Measurements from ENCODE around the gene TTC23. TPM values are rescaled to one million over a fixed set of nuclear protein-coding genes. Genes with fewer than 3 reads are reported as not detected.

The TTC23 gene
- polyA plus RNA-seq, 4 donors = 28.5 to 34.9 (median 32.0) TPM

DNA sequence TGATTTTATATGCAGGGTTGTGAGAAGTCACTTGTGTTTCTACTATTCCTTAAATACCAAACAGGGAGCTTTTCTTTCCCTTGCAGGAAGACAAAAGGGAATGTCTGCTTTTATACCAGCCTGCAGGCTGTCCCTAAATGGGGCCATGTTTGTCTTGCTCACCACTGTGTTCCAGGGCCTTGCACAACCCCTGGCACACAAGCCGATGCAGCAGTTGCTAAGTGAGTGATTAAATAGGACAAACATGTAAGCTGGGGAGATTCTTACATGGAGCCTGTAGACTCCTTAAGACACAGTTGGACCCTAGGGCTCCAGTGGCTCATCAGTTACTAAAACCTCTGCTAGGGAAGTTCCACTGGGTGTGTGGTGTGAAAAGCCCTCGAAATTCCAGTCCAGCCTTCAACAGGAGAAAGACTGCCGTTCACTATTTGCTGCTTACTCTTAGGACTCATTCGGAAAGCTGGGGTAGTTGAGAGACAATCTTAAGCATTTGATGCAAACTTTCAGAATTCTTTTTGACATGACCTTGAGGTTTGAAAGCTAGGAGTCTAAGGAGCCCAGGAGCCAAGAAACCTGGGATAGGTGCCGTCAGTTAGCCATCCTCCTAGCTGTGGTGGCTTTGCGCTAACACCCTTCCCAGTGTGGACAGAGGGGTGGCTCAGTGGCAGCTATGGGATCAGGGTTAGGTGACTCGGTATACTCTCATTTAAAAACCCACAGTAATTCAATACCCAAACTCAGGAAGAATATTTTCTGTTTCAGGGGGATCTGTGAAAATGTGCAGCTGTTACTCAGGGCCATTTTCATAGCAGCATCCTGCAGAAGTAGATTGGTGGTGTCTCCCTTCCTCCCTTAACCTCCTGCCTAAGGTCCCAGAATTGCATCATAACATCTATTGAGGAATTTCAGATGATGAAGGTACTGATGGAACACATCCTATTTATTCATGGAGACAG is 105.4 kb downstream of the TTC23 start:
- no peak for DNase-seq (ENCODE audit: low read depth in 4 of 4, low spot score in 3 of 4)

DNA sequence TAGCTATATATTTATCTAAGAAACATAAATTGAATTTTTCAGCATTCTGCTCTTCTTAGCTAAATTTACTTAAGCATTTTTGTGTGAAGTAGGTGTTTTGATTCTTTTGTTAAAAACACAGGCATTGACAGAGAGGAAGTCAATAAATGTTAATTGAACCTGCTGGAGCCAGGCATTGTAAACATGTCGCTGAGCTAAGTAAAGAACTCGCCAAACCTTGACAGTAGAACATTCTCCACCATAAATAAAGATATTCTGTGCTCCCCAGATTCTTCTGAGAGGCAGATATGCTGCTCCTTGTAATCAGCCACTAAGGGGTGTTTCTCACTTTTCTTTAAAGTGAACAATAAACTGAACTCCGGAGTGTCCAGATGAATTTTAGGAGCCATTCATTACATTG is 106.1 kb downstream of the TTC23 start:
- no peak for DNase-seq (ENCODE audit: low read depth in 4 of 4, low spot score in 3 of 4)

DNA sequence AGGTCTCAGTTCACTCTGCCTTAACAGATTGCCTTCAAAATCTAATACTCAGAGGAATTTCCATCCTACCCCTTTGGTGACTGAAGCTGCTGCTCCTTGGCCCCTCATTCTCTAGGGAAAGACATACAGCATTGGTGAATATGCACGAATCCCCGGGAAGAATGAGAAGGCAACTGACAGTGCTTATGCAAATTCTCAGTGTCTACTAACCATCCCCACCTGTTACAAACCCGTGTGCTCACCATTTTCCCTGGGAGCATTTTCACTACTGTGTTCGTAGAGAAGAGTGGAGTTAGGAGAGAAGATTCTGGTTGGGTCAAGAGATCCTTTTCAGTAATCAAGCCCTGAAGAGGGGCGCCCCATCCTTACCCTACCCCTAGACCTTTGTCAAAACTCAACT is 106.8 kb downstream of the TTC23 start:
- no peak for DNase-seq (ENCODE audit: low read depth in 4 of 4, low spot score in 3 of 4)

DNA sequence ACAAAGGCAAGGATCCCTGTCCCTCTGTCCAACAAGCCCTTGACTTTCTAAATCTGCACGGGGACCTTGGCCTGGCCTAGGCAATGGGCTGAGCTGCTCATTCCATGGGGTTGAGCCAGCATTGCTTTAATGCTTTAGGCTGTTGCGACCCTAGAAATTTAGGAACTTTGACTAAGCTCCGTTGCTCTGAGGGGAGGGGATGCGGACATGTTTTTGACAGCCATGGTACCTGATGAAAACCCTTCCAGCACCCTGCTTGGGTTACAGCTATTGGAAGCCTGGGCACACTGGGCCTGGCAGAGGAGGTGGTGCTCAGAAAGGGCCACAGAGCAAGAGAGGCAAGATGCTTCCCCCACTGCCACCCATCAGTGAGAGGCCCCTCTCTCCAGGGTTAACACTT is 107.4 kb downstream of the TTC23 start:
- no peak for DNase-seq (ENCODE audit: low read depth in 4 of 4, low spot score in 3 of 4)

DNA sequence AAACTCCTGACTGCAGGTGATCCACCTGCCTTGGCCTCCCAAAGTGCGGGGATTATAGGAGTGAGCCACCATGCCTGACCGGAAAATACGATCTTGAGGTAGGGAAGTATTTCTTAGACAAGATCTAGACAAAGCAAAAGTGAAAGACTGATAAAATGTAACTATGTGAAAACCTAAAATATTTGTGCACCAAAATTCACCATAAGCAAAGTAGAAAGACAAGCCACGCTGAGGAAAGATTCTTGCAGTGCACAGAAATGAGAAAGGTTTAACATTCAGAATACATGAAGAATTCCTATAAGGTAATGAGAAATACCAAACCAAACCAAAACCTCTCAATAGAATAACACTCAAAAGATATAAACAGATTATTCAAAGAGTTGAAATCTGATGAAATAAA is 108.8 kb downstream of the TTC23 start:
- no peak for DNase-seq (ENCODE audit: low read depth in 4 of 4, low spot score in 3 of 4)

DNA sequence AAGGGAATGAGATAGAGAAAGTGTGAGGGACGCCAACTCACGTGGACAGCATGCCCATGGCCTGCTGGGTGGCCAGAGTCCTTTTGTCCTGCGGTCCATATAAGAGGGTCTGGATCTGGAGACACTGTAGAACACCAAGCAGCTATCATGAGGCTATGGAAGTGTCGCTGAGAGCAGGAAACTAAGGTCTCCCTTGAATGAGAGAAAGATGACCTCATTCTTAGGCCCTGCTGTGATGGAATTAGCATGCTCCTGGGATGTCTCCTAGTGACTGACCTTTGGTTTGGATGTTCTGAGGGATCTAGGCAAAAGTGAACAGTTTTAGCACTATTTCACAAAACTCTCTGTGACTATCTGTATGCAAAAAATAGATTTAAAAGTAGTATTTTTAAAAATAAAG is 110.1 kb downstream of the TTC23 start:
- no peak for DNase-seq (ENCODE audit: low read depth in 4 of 4, low spot score in 3 of 4)

DNA sequence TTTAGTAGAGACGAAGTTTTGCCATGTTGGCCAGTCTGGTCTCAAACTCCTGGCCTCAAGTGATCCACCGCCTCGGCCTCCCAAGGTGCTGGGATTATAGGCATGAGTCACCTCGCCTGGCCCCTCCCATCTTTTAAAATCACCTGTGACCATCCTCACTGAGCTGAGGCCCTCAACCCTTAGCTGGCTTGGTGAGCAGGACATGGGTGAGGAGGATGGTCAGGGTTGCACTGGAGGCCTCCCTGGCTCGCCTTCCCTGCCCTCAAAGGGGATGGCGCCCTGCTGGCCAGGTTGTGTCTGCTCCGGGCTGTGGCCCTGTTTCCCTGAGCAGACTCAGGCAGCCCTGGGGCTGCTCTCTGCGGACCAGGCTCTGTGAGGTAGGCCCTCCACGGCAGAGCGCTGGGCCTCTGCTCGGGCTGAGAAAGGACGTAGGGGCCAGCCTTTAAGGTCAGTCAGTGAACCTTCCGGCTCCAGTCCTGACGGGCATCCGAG is 110.8 kb downstream of the TTC23 start:
- no peak for DNase-seq (ENCODE audit: low read depth in 4 of 4, low spot score in 3 of 4)

DNA sequence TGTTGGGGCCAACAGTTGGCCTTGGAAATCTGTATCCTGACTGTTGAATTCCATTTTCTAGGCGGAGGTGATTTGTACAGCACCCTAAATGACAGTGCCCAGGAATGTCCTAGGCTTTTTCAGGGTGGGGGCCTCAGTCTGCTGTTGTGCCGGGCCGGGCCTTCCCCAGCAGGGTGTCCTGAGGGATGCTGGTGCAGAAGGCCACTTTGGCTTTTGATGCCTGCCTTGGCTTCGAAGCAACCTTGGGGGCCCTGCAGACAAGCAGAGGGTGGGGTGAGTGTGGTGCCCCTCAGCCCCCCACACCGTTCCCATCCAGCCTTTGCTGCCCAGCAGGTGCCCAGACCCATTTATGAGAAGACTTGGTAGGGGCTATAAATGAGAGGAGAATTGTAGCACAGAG is 111.5 kb downstream of the TTC23 start:
- DNase-seq (ENCODE audit: low read depth in 4 of 4, low spot score in 3 of 4) = no peak

DNA sequence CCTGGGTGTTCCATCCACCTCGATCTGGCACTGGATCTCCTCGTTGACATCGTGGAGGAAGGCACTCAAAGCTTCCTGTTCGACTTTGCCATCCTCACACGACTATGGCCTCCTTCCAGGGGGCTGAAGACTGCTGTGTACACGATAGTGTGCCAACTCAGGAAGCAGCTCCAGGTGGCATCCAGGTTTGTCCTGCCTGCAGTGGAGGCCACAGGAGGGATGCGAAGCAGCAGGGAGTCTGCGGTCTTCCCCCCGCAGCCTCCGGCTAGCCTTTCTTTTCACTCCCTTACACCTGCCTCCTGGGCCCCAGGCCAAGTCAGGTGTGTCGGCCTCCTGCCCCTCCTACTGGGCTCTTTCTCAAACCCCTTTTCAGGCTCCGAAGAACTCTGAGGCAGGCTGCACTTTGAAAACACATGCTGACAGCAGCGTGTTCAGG is 112.3 kb downstream of the TTC23 start:
- no peak for DNase-seq (ENCODE audit: low read depth in 4 of 4, low spot score in 3 of 4)

DNA sequence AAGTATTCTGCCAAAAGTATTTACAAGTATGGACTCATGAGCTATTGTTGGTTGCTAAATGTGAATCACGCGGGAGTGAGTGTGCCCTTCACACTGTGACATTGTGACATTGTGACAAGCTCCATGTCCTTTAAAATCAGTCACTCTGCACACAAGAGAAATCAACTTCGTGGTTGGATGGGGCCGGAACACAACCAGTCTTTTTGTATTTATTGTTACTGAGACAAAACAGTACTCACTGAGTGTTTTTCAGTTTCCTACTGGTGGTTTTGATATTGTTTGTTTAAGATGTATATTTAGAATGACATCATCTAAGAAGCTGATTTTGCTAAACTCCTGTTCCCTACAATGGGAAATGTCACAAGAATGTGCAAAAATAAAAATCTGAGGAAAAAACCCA is 114.2 kb downstream of the TTC23 start:
- DNase-seq (ENCODE audit: low read depth in 4 of 4, low spot score in 3 of 4) = no peak

DNA sequence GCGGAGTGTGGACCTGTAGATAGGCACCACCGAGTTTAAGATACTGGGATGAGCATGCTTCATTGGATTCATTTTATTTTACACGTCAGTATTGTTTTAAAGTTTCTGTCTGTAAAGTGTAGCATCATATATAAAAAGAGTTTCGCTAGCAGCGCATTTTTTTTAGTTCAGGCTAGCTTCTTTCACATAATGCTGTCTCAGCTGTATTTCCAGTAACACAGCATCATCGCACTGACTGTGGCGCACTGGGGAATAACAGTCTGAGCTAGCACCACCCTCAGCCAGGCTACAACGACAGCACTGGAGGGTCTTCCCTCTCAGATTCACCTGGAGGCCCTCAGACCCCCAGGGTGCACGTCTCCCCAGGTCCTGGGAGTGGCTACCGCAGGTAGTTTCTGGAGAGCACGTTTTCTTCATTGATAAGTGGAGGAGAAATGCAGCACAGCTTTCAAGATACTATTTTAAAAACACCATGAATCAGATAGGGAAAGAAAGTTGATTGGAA is 115.0 kb downstream of the TTC23 start:
- no peak for DNase-seq (ENCODE audit: low read depth in 4 of 4, low spot score in 3 of 4)

DNA sequence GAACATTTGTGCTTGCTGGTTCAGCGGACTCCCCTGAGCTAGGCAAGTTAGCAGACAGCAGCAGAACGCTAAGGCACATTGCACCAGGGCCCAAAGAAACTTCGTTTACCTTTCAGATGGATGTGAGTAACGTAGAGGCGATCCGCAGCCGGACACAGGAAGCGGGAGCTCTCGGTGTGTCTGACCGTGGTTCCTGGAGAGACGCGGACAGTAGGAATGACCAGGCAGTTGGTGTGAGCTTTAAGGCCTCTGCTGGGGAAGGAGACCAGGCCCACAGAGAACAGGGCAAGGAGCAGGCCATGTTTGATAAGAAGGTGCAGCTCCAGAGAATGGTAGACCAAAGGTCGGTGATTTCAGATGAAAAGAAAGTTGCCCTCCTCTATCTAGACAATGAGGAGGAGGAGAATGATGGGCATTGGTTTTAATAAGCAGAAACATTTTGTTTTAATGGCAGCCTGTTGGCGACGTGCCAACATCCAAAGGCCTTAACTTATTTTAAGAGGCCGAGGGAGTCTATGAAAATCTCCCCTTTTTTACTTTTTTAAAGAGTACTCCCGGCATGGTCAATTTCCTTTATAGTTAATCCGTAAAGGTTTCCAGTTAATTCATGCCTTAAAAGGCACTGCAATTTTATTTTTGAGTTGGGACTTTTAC is 116.6 kb downstream of the TTC23 start:
- no peak for DNase-seq (ENCODE audit: low read depth in 4 of 4, low spot score in 3 of 4)

DNA sequence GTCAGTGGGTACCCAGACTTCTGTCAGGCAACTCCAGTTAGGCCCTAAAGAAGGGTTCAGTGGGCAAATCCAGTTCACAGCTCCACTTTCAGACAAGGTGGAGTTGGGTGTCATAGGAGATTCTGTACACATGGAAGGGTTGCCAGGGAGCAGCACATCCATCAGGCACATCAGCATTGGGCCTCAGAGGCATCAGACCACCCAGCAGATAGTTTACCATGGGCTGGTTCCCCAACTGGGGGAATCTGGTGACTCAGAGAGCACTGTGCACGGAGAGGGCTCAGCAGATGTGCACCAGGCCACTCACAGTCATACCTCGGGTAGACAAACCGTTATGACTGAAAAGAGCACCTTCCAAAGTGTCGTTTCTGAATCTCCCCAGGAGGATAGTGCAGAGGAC is 117.3 kb downstream of the TTC23 start:
- no peak for DNase-seq (ENCODE audit: low read depth in 4 of 4, low spot score in 3 of 4)

DNA sequence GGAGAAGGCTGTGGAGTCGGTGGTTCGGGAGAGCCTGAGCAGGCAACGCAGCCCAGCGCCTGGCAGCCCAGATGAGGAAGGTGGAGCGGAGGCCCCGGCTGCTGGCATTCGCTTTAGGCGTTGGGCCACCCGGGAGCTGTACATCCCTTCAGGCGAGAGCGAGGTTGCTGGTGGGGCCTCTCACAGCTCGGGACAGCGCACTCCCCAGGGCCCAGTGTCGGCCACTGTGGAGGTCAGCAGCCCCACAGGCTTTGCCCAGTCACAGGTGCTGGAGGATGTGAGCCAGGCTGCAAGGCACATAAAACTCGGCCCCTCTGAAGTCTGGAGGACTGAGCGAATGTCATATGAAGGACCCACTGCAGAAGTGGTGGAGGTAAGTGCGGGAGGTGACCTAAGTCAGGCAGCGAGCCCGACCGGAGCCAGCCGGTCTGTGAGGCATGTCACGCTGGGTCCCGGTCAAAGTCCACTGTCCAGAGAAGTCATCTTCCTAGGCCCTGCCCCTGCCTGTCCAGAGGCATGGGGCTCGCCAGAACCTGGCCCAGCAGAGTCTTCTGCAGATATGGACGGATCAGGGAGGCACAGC is 117.8 kb downstream of the TTC23 start:
- DNase-seq (ENCODE audit: low read depth in 4 of 4, low spot score in 3 of 4) = no peak

DNA sequence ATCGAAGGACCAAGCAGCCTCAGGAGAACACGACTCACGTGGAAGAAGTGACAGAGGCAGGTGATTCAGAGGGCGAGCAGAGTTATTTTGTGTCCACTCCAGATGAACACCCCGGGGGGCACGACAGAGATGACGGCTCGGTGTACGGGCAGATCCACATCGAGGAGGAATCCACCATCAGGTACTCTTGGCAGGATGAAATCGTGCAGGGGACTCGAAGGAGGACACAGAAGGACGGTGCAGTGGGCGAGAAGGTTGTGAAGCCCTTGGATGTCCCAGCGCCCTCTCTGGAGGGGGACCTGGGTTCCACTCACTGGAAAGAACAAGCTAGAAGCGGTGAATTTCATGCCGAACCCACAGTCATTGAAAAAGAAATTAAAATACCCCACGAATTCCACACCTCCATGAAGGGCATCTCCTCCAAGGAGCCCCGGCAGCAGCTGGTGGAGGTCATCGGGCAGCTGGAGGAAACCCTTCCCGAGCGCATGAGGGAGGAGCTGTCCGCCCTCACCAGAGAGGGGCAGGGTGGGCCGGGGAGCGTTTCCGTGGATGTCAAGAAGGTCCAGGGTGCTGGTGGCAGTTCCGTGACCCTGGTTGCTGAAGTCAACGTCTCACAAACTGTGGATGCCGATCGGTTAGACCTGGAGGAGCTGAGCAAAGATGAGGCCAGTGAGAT is 118.5 kb downstream of the TTC23 start:
- DNase-seq (ENCODE audit: low read depth in 4 of 4, low spot score in 3 of 4) = no peak

DNA sequence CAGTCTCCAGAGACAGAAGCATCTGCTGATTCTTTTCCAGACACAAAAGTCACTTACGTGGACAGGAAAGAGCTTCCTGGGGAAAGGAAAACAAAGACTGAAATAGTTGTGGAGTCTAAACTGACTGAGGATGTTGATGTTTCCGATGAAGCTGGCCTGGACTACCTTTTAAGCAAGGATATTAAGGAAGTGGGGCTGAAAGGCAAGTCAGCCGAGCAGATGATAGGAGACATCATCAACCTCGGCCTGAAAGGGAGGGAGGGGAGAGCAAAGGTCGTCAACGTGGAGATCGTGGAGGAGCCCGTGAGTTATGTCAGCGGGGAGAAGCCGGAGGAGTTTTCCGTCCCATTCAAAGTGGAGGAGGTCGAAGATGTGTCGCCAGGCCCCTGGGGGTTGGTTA is 119.1 kb downstream of the TTC23 start:
- no peak for DNase-seq (ENCODE audit: low read depth in 4 of 4, low spot score in 3 of 4)

DNA sequence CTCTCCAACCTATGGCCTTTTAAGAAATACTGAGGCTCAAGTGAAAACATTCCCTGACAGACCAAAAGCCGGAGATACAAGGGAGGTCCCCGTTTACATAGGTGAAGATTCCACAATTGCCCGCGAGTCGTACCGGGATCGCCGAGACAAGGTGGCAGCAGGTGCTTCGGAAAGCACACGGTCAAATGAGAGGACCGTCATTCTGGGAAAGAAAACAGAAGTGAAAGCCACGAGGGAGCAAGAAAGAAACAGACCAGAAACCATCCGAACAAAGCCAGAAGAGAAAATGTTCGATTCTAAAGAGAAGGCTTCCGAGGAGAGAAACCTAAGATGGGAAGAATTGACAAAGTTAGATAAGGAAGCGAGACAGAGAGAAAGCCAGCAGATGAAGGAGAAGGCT is 119.7 kb downstream of the TTC23 start:
- no peak for DNase-seq (ENCODE audit: low read depth in 4 of 4, low spot score in 3 of 4)

DNA sequence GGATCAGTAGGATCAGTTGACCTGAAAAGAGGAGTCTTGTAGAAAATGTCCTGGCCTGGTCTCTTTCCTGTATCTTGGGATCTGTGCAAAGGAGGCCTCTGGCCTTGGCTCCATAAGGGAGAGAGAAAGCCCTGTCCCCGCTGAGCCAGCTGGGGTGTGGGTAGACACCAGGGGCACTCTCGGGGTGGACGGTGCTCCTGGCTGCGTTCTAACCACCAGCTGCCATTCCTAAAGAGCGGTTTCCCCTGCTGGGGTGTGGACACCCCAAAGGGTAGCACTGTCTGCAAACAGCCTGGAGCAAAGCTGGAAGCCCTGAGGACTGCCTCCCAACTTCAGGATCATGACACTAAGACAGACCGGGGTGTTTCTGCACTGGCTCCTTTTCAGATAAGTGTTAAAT is 121.0 kb downstream of the TTC23 start:
- no peak for DNase-seq (ENCODE audit: low read depth in 4 of 4, low spot score in 3 of 4)

DNA sequence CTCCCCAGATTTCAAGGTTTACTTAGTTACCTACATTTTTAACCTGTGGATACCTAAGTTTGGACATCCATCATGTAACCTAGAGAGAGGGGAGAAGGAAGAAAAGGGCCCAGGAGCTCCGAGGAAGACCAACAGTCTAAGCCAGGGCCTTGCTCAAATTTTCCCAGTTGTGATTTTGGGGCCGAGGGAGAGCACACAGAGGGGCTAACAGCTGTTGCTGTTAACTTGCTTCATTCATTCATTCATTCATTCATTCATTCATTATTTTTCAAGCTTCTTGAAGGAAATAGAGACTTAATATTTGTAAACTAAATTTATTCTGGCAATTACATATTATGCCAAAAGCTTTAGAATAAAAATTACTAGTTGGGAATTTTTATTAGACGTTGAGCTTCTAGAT is 121.6 kb downstream of the TTC23 start:
- DNase-seq (ENCODE audit: low read depth in 4 of 4, low spot score in 3 of 4) = no peak

DNA sequence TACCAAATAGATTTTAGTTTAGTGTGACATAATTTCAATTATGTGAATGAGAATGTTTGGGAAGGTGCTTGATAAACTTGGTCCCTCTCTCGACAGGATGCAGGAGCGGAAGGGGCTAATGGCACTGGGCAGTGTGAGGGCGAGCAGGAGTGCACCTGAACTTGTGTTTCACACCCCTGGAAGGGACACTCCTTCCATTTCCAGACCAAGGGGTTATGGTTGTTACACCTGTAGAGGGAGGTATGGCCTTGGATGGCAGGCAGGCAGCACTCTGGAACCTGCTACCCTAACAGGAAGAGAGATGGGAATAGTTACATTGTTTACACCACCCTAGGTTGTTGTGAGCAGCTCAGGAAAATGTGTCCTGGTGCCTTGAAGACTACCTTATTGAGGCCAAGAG is 122.5 kb downstream of the TTC23 start:
- no peak for DNase-seq (ENCODE audit: low read depth in 4 of 4, low spot score in 3 of 4)

DNA sequence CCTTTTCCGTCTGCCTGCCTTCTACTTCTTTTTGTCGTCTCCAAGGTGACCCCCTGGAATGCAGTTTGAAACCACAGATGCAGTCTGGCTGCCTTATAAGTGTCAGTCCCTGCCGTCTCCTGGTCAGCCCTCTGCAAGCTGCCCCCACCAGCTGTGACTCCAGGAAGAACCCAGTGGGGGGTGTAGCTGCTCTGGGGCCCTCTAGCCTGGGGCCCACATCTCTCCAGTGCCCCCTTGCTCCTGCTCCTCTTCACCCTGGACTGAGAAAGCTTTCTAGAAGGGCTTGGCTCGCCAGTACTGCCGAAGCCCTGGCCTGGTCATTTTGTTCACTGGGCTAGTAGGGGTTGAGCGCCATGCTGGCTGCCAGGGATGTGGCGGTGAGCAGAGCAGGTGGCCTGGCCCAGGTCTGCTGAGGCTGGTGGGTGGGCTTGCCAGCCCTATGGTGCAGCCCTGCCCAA is 123.2 kb downstream of the TTC23 start:
- DNase-seq (ENCODE audit: low read depth in 4 of 4, low spot score in 3 of 4) = no peak

All from left renal pelvis (tissue), 4 donors.